ENCODE measurements around the gene PIM3.

PIM3 gene

GRCh38 chr22:49994361-49995040 lies 33.9 kb downstream of the PIM3 start:
- no peak overlapping the region for H2BK120ac ChIP-seq (ENCODE audit: low read depth, low read length)
- H3K9ac ChIP-seq (ENCODE audit: low read length): no peak overlapping the region
- WGBS: 85% methylated on average over 21 of the region's 21 CpGs
- H3K4me2 ChIP-seq (ENCODE audit: low read length, poor library complexity, severe bottlenecking): no peak overlapping the region
- no peak overlapping the region for H3K18ac ChIP-seq (ENCODE audit: low read depth in 1 of 2, low read length in 2 of 2)
- DNase-seq: no peak
- H4K91ac ChIP-seq (ENCODE audit: low read length): no peak overlapping the region
- H2AK5ac ChIP-seq (ENCODE audit: low read length, severe bottlenecking): no peak overlapping the region
- no peak overlapping the region for H3K14ac ChIP-seq (ENCODE audit: low read length in 2 of 2)
- no peak overlapping the region for H3K27ac ChIP-seq (ENCODE audit: low read length, poor library complexity, severe bottlenecking)
- H3K4ac ChIP-seq (ENCODE audit: low read depth in 1 of 2, low read length in 2 of 2): no peak overlapping the region
- H3K4me1 ChIP-seq (ENCODE audit: control insufficient read depth, insufficient read depth, low read depth, low read length): peaks cover 12% of the 10 kb centered on the region
- H4K8ac ChIP-seq (ENCODE audit: low read length): no peak overlapping the region
- H3K36me3 ChIP-seq (ENCODE audit: control insufficient read depth in 1 of 2, insufficient read depth in 2 of 2, low read depth in 1 of 2, low read length in 2 of 2): no peaks in the 10 kb centered on the region
- no peak overlapping the region for H2AFZ ChIP-seq (ENCODE audit: low read depth, low read length)
- no peaks in the 10 kb centered on the region for H3K79me1 ChIP-seq (replicated peaks; ENCODE audit: low read length, poor library complexity, severe bottlenecking)
- no peak overlapping the region for H3K23ac ChIP-seq (ENCODE audit: low read length in 2 of 2)
- no peak overlapping the region for H2BK5ac ChIP-seq (ENCODE audit: low read depth, low read length, poor library complexity, severe bottlenecking)
- H3K4me3 ChIP-seq (ENCODE audit: insufficient read depth in 1 of 2, low read depth in 1 of 2, low read length in 2 of 2): no peak overlapping the region
- peaks cover 6 to 13% of the 10 kb centered on the region in 2 experiments for H3K27me3 ChIP-seq (ENCODE audit: control insufficient read depth in 1 of 2, insufficient read depth in 1 of 2, low read length in 2 of 2)
- peaks cover 18% of the 10 kb centered on the region for H3K9me3 ChIP-seq (ENCODE audit: control insufficient read depth, low read length)
- no peak overlapping the region for H2BK15ac ChIP-seq (ENCODE audit: low read depth, poor library complexity, severe bottlenecking)
- no peak overlapping the region for H2BK12ac ChIP-seq (ENCODE audit: low read length in 2 of 2)

- Histone ChIP-seq H2BK120ac (ENCODE audit: low read depth, low read length) (no peak overlapping the region), H3K23ac (ENCODE audit: low read length in 2 of 2) (no peak overlapping the region), H3K4me1 (ENCODE audit: control insufficient read depth, insufficient read depth, low read depth, low read length) (peaks cover 13% of the 10 kb centered on the region), H3K4me2 (ENCODE audit: low read length, poor library complexity, severe bottlenecking) (no peak overlapping the region), H3K18ac (ENCODE audit: low read depth in 1 of 2, low read length in 2 of 2) (no peak overlapping the region), H2BK12ac (ENCODE audit: low read length in 2 of 2) (no peak overlapping the region), H2AK5ac (ENCODE audit: low read length, severe bottlenecking) (no peak overlapping the region), H4K91ac (ENCODE audit: low read length) (no peak overlapping the region), H3K9me3 (ENCODE audit: control insufficient read depth, low read length) (peaks cover 18% of the 10 kb centered on the region), H2AFZ (ENCODE audit: low read depth, low read length) (no peak overlapping the region), H3K9ac (ENCODE audit: low read length) (no peak overlapping the region), H2BK5ac (ENCODE audit: low read depth, low read length, poor library complexity, severe bottlenecking) (no peak overlapping the region), H3K14ac (ENCODE audit: low read length in 2 of 2) (no peak overlapping the region), H3K27ac (ENCODE audit: low read length, poor library complexity, severe bottlenecking) (no peak overlapping the region), H3K36me3 (ENCODE audit: control insufficient read depth in 1 of 2, insufficient read depth in 2 of 2, low read depth in 1 of 2, low read length in 2 of 2) (no peaks in the 10 kb centered on the region), H4K8ac (ENCODE audit: low read length) (no peak overlapping the region), H3K4ac (ENCODE audit: low read depth in 1 of 2, low read length in 2 of 2) (no peak overlapping the region), H3K79me1 (replicated peaks; ENCODE audit: low read length, poor library complexity, severe bottlenecking) (no peaks in the 10 kb centered on the region), H3K27me3 (ENCODE audit: control insufficient read depth in 1 of 2, insufficient read depth in 1 of 2, low read length in 2 of 2) (peaks cover 8 to 16% of the 10 kb centered on the region in 2 experiments), H3K4me3 (ENCODE audit: insufficient read depth in 1 of 2, low read depth in 1 of 2, low read length in 2 of 2) (no peak overlapping the region), H2BK15ac (ENCODE audit: low read depth, poor library complexity, severe bottlenecking) (no peak overlapping the region)
- 64% methylated on average over 3 of the region's 3 CpGs for WGBS
- no peak for DNase-seq
Measured at GRCh38 chr22:49995041-49995360, 34.4 kb downstream of the PIM3 start.

- H3K27me3 ChIP-seq (ENCODE audit: control insufficient read depth in 1 of 2, insufficient read depth in 1 of 2, low read length in 2 of 2): peaks cover 13 to 22% of the 10 kb centered on the region in 2 experiments
- H3K36me3 ChIP-seq (ENCODE audit: control insufficient read depth in 1 of 2, insufficient read depth in 2 of 2, low read depth in 1 of 2, low read length in 2 of 2): no peaks in the 10 kb centered on the region
- H3K9ac ChIP-seq (ENCODE audit: low read length): no peak overlapping the region
- H3K23ac ChIP-seq (ENCODE audit: low read length in 2 of 2): no peak overlapping the region
- H3K4me2 ChIP-seq (ENCODE audit: low read length, poor library complexity, severe bottlenecking): no peak overlapping the region
- peak overlapping the region in 1 of 2 experiments; percentile 10 for H3K4me3 ChIP-seq (ENCODE audit: insufficient read depth in 1 of 2, low read depth in 1 of 2, low read length in 2 of 2)
- H4K8ac ChIP-seq (ENCODE audit: low read length): no peak overlapping the region
- 74% methylated on average over 10 of the region's 10 CpGs for WGBS
- no peak overlapping the region for H4K91ac ChIP-seq (ENCODE audit: low read length)
- peak overlapping the region in 1 of 2 experiments; percentile 18 for H3K4ac ChIP-seq (ENCODE audit: low read depth in 1 of 2, low read length in 2 of 2)
- no peak overlapping the region for H2BK12ac ChIP-seq (ENCODE audit: low read length in 2 of 2)
- H3K18ac ChIP-seq (ENCODE audit: low read depth in 1 of 2, low read length in 2 of 2): no peak overlapping the region
- no peak overlapping the region for H3K14ac ChIP-seq (ENCODE audit: low read length in 2 of 2)
- DNase-seq: no peak
- H2AK5ac ChIP-seq (ENCODE audit: low read length, severe bottlenecking): no peak overlapping the region
- H3K79me1 ChIP-seq (replicated peaks; ENCODE audit: low read length, poor library complexity, severe bottlenecking): no peaks in the 10 kb centered on the region
- H3K27ac ChIP-seq (ENCODE audit: low read length, poor library complexity, severe bottlenecking): no peak overlapping the region
- H3K9me3 ChIP-seq (ENCODE audit: control insufficient read depth, low read length): peaks cover 17% of the 10 kb centered on the region
- peaks cover 13% of the 10 kb centered on the region for H3K4me1 ChIP-seq (ENCODE audit: control insufficient read depth, insufficient read depth, low read depth, low read length)
- no peak overlapping the region for H2AFZ ChIP-seq (ENCODE audit: low read depth, low read length)
- H2BK5ac ChIP-seq (ENCODE audit: low read depth, low read length, poor library complexity, severe bottlenecking): no peak overlapping the region
- H2BK120ac ChIP-seq (ENCODE audit: low read depth, low read length): no peak overlapping the region
- H2BK15ac ChIP-seq (ENCODE audit: low read depth, poor library complexity, severe bottlenecking): peak overlapping the region; percentile 55
Measured at GRCh38 chr22:49995361-49996118, 35.0 kb downstream of the PIM3 start.

- Histone ChIP-seq H3K4me3 (ENCODE audit: insufficient read depth in 1 of 2, low read depth in 1 of 2, low read length in 2 of 2) (no peak overlapping the region), H4K91ac (ENCODE audit: low read length) (no peak overlapping the region), H3K4ac (ENCODE audit: low read depth in 1 of 2, low read length in 2 of 2) (no peak overlapping the region), H2BK12ac (ENCODE audit: low read length in 2 of 2) (no peak overlapping the region), H2AK5ac (ENCODE audit: low read length, severe bottlenecking) (no peak overlapping the region), H2BK5ac (ENCODE audit: low read depth, low read length, poor library complexity, severe bottlenecking) (no peak overlapping the region), H2BK15ac (ENCODE audit: low read depth, poor library complexity, severe bottlenecking) (peak overlapping the region; percentile 55), H2AFZ (ENCODE audit: low read depth, low read length) (no peak overlapping the region), H3K9ac (ENCODE audit: low read length) (no peak overlapping the region), H3K4me2 (ENCODE audit: low read length, poor library complexity, severe bottlenecking) (no peak overlapping the region), H3K4me1 (ENCODE audit: control insufficient read depth, insufficient read depth, low read depth, low read length) (peaks cover 13% of the 10 kb centered on the region), H2BK120ac (ENCODE audit: low read depth, low read length) (no peak overlapping the region), H3K79me1 (replicated peaks; ENCODE audit: low read length, poor library complexity, severe bottlenecking) (no peaks in the 10 kb centered on the region), H3K18ac (ENCODE audit: low read depth in 1 of 2, low read length in 2 of 2) (no peak overlapping the region), H3K27me3 (ENCODE audit: control insufficient read depth in 1 of 2, insufficient read depth in 1 of 2, low read length in 2 of 2) (peaks cover 13 to 27% of the 10 kb centered on the region in 2 experiments), H3K27ac (ENCODE audit: low read length, poor library complexity, severe bottlenecking) (no peak overlapping the region), H3K9me3 (ENCODE audit: control insufficient read depth, low read length) (peaks cover 12% of the 10 kb centered on the region), H3K36me3 (ENCODE audit: control insufficient read depth in 1 of 2, insufficient read depth in 2 of 2, low read depth in 1 of 2, low read length in 2 of 2) (no peaks in the 10 kb centered on the region), H4K8ac (ENCODE audit: low read length) (no peak overlapping the region), H3K14ac (ENCODE audit: low read length in 2 of 2) (no peak overlapping the region), H3K23ac (ENCODE audit: low read length in 2 of 2) (no peak overlapping the region)
- 78% methylated on average over 4 of the region's 4 CpGs for WGBS
- DNase-seq: no peak
Measured at GRCh38 chr22:49996119-49996517, 35.5 kb downstream of the PIM3 start.

All from mesenchymal stem cell (in vitro differentiated cells and primary cell).